Fibroblast of pulmonary artery (primary cell): ENCODE data around the gene TRIM71.

Experiments
- DNase-seq: peaks from one replicate; pipeline ENCODE4 v3.0.0-alpha.2; 2010; ENCODE audit warnings: low read depth
- H3K4me3 ChIP-seq: replicated peaks from 2 replicates; pipeline ENCODE4 v1.5.1; 2011; ENCODE audit warnings: low read depth, mild to moderate bottlenecking, control low read depth, low read length, moderate library complexity
- TF ChIP-seq, protein P1 (sequence below): IDR thresholded peaks from 2 replicates; pipeline ENCODE4 v1.5.1; 2011; ENCODE audit warnings: mild to moderate bottlenecking, control low read depth, low read length, inconsistent platforms; ENCODE audit errors: missing control alignments

The TRIM71 gene

DNA sequence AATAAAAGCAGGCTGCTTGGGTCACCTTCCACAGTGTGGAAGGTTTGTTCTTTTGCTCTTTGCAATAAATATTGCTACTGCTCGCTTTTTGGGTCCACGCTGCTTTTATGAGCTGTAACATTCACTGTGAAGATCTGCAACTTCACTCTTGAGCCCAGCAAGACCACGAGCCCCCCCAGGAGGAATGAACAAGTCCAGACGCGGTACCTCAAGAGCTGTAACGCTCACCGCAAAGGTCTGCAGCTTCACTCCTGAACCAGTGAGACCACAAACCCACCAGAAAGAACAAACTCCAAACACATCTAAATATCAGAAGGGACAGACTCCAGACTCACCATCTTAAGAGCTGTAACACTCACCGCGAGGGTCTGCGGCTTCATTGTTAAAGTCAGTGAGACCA is 86.2 kb downstream of the TRIM71 start:
- TF ChIP-seq, protein P1, sequence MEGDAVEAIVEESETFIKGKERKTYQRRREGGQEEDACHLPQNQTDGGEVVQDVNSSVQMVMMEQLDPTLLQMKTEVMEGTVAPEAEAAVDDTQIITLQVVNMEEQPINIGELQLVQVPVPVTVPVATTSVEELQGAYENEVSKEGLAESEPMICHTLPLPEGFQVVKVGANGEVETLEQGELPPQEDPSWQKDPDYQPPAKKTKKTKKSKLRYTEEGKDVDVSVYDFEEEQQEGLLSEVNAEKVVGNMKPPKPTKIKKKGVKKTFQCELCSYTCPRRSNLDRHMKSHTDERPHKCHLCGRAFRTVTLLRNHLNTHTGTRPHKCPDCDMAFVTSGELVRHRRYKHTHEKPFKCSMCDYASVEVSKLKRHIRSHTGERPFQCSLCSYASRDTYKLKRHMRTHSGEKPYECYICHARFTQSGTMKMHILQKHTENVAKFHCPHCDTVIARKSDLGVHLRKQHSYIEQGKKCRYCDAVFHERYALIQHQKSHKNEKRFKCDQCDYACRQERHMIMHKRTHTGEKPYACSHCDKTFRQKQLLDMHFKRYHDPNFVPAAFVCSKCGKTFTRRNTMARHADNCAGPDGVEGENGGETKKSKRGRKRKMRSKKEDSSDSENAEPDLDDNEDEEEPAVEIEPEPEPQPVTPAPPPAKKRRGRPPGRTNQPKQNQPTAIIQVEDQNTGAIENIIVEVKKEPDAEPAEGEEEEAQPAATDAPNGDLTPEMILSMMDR = no peak
- no peak for DNase-seq
- H3K4me3 ChIP-seq = no peak overlapping the region

DNA sequence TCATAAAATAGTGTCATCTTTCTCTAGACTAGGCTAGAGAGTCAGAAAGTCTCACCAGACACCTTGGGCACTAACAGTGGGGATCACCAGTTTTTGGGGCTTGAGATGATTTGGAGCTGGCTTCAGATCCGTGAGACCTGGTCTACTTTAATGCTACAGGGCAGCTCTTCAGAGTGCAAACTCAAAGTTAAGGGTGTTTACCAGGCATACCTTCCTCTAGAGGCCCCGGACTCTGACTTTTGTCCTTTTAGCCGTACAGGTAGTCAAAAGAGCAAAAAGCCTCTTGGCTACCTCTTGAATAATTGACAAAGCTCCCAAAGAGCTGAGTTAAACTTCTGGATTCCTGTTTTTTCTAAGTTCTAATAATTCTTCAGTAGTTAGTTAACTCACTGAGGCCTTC is 92.2 kb downstream of the TRIM71 start:
- no peak overlapping the region for H3K4me3 ChIP-seq
- DNase-seq = no peak
- TF ChIP-seq, protein P1 = no peak

DNA sequence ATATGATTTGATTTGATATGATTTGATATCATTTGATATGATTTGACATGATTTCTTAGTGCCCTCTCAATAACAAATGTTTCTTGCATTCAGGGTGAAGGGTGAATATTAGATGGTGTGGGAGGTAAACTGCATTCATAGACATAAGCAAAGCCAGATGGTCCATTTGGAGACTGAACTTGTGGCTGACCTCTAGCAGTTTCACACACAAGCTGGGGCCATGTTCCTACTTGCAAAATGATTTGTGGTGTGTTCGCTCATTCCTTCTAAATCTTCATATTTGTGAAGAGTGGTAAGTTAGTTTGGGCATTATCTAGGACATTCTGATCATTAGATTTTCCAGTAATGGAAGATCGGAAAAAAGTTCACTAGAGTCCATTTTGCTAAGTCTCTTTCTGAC is 93.2 kb downstream of the TRIM71 start:
- no peak overlapping the region for H3K4me3 ChIP-seq
- no peak for DNase-seq
- TF ChIP-seq, protein P1 = no peak

DNA sequence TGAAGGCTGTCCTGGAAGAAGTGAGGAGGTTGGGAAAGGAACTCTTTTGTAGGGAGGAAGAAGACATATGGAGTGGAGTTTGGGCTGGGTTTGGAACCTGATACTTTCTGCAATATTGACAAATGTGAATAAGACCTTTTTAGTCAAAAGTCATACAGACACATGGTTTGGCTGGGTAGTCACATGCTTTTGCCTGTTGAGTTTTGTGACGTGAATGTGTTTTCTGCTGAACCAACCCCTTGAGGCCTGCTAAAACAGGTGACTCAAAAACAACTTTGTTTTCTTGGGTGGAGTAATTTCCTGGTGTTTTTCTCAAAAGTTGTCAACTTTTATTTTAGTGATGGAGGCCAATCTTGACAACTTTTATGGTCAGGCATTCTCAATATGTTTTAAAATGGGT is 94.2 kb downstream of the TRIM71 start:
- no peak overlapping the region for H3K4me3 ChIP-seq
- DNase-seq = no peak
- TF ChIP-seq, protein P1 = no peak

DNA sequence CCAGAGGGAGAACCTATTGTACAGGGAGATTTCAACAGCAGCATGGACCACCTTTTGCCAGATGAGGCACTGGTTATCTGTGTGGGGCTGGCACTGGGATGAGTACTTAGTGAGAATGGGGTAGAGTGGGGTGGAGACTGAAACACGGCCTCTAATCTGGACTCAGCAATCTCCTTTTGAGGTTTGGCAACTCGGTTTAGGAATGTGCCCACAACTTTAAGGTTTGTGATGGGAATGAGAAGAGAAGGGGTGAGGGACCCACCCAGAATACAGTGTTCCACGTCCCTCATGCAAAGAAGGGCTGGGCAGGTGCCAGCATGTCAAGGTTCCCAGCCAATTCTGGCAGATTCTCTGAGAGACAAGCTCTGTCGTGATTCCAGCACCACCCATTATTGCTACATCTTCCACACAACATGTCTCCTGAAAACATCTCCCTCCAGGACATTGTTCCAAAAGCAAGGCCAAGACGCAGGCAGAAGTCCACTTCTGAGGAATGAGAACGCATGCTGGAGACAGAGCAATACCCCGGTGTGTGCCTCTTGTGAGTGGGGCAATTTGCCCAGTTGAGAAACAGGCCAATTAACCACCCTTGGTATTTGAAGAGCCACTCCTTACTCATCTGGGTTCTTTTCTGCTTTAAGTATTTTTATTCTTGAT is 96.1 kb downstream of the TRIM71 start:
- H3K4me3 ChIP-seq = no peak overlapping the region
- TF ChIP-seq, protein P1 = no peak
- peak; percentile 65 for DNase-seq

DNA sequence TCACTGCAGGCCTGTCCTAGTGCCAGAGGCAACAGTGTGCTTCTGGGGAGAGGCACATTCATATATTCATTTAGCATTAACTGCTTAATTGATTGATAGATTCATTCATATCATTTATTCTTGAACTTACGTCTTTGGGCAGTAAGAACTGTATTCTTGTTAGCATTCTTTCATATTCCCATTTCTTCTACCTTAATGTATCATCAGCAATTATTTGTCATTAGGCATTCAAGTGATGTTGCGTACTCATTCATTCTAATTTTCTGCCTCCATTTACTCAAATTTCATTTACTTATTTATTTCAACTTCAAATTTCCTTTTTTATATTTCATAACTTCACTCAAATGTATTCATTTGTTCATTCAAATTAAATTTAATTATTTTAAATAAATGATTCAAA is 102.1 kb downstream of the TRIM71 start:
- no peak overlapping the region for H3K4me3 ChIP-seq
- TF ChIP-seq, protein P1 = no peak
- no peak for DNase-seq

DNA sequence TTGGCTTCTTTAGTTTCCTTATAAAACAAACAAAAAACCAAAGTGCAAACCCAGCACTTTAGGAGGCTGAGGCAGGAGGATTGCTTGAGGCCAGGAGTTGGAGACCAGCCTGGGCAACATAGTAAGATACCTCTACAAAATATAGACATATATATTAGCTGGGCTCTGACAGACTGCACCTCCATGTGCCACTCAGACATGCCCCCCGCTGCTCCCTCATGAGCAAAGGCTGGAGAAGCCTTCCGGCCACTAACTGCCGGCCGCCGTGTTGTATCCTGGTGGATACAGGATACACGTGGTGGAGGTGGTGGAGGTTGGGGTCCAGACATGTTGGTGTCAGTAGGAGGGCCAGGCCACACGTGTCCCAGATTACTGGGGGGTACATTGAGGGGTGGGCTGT is 104.3 kb downstream of the TRIM71 start:
- H3K4me3 ChIP-seq = no peak overlapping the region
- DNase-seq = no peak

More for the DNA sequence above, 104.3 kb downstream of the TRIM71 start:
- TF ChIP-seq, protein P1 = no peak
